Spleen (tissue), 7 donors: ENCODE data around the gene DNAH12.
"Not testable (repeated sequence)": the region's sequence is repeated elsewhere in the genome, so short reads cannot be mapped to it uniquely, and the experiment has no call there.

Source experiments
- POLR2AphosphoS5 ChIP-seq, 3 donors: sonication (generic); formaldehyde crosslinking; IDR thresholded peaks; one replicate each; pipeline ENCODE4 v1.5.1; 2017; ENCODE audit warnings: antibody characterized with exemption in 3 of 3
- TF ChIP-seq, protein P1 (sequence below), 11 experiments: fragments of 200-600 bp in 7 of 11; fragments of 450-650 bp in 4 of 11; sonication (generic) in 4 of 11; IDR thresholded peaks in 8 of 11; conservative IDR thresholded peaks in 3 of 11; 1 replicate in 7 of 11; 2 replicates in 4 of 11; pipeline versions ENCODE4 v1.4.0 to v1.8.0; 2016 to 2021; ENCODE audit warnings: antibody characterized with exemption in 11 of 11, inconsistent platforms in 4 of 11, mild to moderate bottlenecking in 1 of 11
- donor health status: DM: no; HTN: no; CAD: no; lungs with moderate emphysema.
- donor health status: DM: no; HTN: no; CAD: no.
- donor health status: DM: no; HTN: no; CAD: no.

- TF ChIP-seq, protein P1, sequence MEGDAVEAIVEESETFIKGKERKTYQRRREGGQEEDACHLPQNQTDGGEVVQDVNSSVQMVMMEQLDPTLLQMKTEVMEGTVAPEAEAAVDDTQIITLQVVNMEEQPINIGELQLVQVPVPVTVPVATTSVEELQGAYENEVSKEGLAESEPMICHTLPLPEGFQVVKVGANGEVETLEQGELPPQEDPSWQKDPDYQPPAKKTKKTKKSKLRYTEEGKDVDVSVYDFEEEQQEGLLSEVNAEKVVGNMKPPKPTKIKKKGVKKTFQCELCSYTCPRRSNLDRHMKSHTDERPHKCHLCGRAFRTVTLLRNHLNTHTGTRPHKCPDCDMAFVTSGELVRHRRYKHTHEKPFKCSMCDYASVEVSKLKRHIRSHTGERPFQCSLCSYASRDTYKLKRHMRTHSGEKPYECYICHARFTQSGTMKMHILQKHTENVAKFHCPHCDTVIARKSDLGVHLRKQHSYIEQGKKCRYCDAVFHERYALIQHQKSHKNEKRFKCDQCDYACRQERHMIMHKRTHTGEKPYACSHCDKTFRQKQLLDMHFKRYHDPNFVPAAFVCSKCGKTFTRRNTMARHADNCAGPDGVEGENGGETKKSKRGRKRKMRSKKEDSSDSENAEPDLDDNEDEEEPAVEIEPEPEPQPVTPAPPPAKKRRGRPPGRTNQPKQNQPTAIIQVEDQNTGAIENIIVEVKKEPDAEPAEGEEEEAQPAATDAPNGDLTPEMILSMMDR (IDR thresholded peaks at IDR 0.05 in 8 of 11, conservative IDR thresholded peaks at IDR 0.05 in 3 of 11): not testable (repeated sequence)
- not testable (repeated sequence) for TF ChIP-seq POLR2AphosphoS5 (IDR thresholded peaks at IDR 0.05)
Observed at GRCh38 chr3:57477193-57477592, 67.0 kb downstream of the DNAH12 start.
